Common myeloid progenitor, CD34-positive (primary cell): ENCODE measurements around the gene ARRB2.

Experiments used
- CTCF ChIA-PET: fragments of 350-600 bp; sonication (Branson Sonifier 250); formaldehyde crosslinking; loops from one replicate; lab custom pipeline; 2021; ENCODE audit warnings: antibody characterized with exemption; lab: Charles Lee
- POLR2A ChIA-PET: fragments of 350-600 bp; sonication (Branson Sonifier 250); formaldehyde crosslinking; loops from one replicate; lab custom pipeline; 2021; ENCODE audit warnings: antibody characterized with exemption; lab: Charles Lee
- DNase-seq, 3 donors: peaks; one replicate each; pipeline versions ENCODE4 v3.0.0 to v3.0.0-alpha.2; 2013
- H3K27ac ChIP-seq, 2 experiments: 1 replicate in 1 of 2; 2 replicates in 1 of 2; pipeline ENCODE4 v1.7.0; 2013; ENCODE audit warnings: inconsistent platforms in 2 of 2, low read length in 2 of 2, mild to moderate bottlenecking in 2 of 2, low read depth in 1 of 2, moderate library complexity in 1 of 2; ENCODE audit not compliant: severe bottlenecking in 2 of 2, insufficient read depth in 1 of 2, poor library complexity in 1 of 2
- H3K27me3 ChIP-seq, 5 experiments: replicated peaks in 2 of 5; 1 replicate in 3 of 5; 2 replicates in 2 of 5; pipeline versions ENCODE4 v1.6.1 to v1.7.0; 2013; ENCODE audit warnings: low read length in 4 of 5, mild to moderate bottlenecking in 2 of 5, moderate library complexity in 2 of 5, inconsistent platforms in 1 of 5; ENCODE audit not compliant: insufficient read depth in 5 of 5, control insufficient read depth in 4 of 5
- H3K36me3 ChIP-seq, 4 experiments: 1 replicate in 2 of 4; 2 replicates in 2 of 4; pipeline versions ENCODE4 v1.6.1 to v1.7.0; 2013; ENCODE audit warnings: low read length in 3 of 4, control low read depth in 1 of 4, mild to moderate bottlenecking in 1 of 4; ENCODE audit not compliant: control insufficient read depth in 4 of 4, insufficient read depth in 4 of 4
- H3K4me1 ChIP-seq, 4 experiments: 1 replicate in 3 of 4; 2 replicates in 1 of 4; pipeline versions ENCODE4 v1.6.1 to v1.7.1; 2013; ENCODE audit warnings: low read length in 3 of 4, mild to moderate bottlenecking in 3 of 4, control low read depth in 1 of 4, inconsistent platforms in 1 of 4, moderate library complexity in 1 of 4; ENCODE audit not compliant: control insufficient read depth in 4 of 4, insufficient read depth in 4 of 4; ENCODE audit errors: control extremely low read depth in 1 of 4
- H3K4me3 ChIP-seq, 7 experiments: 1 replicate in 4 of 7; 2 replicates in 3 of 7; pipeline versions ENCODE4 v1.5.1 to v1.7.0; 2013; ENCODE audit warnings: mild to moderate bottlenecking in 7 of 7, low read length in 6 of 7, moderate library complexity in 6 of 7, inconsistent platforms in 2 of 7, low read depth in 2 of 7, control low read depth in 1 of 7; ENCODE audit not compliant: insufficient read depth in 4 of 7, control insufficient read depth in 1 of 7; ENCODE audit errors: extremely low read depth in 1 of 7
- H3K9me3 ChIP-seq, 5 experiments: 1 replicate in 4 of 5; 2 replicates in 1 of 5; pipeline versions ENCODE4 v1.6.1 to v1.7.1; 2013; ENCODE audit warnings: low read length in 4 of 5, mild to moderate bottlenecking in 2 of 5, inconsistent platforms in 1 of 5, low read depth in 1 of 5, moderate library complexity in 1 of 5; ENCODE audit not compliant: control insufficient read depth in 4 of 5, insufficient read depth in 2 of 5; ENCODE audit errors: control extremely low read depth in 1 of 5
- WGBS: methylation state at CpG from one replicate; pipeline ENCODE4 v1.1.5; 2013; ENCODE audit not compliant: insufficient coverage; 5-methylcytosine and 5-hydroxymethylcytosine counted together

The ARRB2 gene

GRCh38 chr17:4721203-4722135, 11.0 kb downstream of the ARRB2 start:
- WGBS = 86% methylated on average over 18 of the region's 20 CpGs
- Histone ChIP-seq H3K4me3 (no peak overlapping the region), H3K36me3 (peaks cover 4 to 54% (median 40%) of the 10 kb centered on the region in 4 experiments), H3K9me3 (no peaks in the 10 kb centered on the region), H3K27ac (no peak overlapping the region), H3K4me1 (peaks cover 0 to 20% (median 4%) of the 10 kb centered on the region in 4 experiments), H3K27me3 (no peaks in the 10 kb centered on the region)
- no peak for DNase-seq
- ChIA-PET CTCF (interaction anchor here (0.8 to 2.2 kb wide), 2 partner anchors 11 to 65 kb away, joined by 3 to 6 read pairs; no protein-coding TSS in a partner anchor), POLR2A (no interaction called here)

- WGBS = 97% methylated on average over 10 of the region's 16 CpGs
- Histone ChIP-seq H3K27ac (no peak overlapping the region), H3K36me3 (peaks cover 4 to 41% (median 30%) of the 10 kb centered on the region in 4 experiments), H3K27me3 (no peaks in the 10 kb centered on the region), H3K4me1 (peaks cover 0 to 7% (median 5%) of the 10 kb centered on the region in 4 experiments), H3K4me3 (no peak overlapping the region), H3K9me3 (no peaks in the 10 kb centered on the region)
- ChIA-PET POLR2A (no interaction called here), CTCF (interaction anchor here (1.0 to 2.2 kb wide), 2 partner anchors 9 to 10 kb away, joined by 4 to 6 read pairs; no protein-coding TSS in a partner anchor)
- no peak for DNase-seq
These were observed 12.3 kb downstream of the ARRB2 start for GRCh38 chr17:4722678-4723240.

- ChIA-PET POLR2A (interaction anchor here (0.6 to 0.9 kb wide), 2 partner anchors 13 to 71 kb away, joined by 5 read pairs; partner anchors contain the start of gene PSMB6), CTCF (interaction anchor here (0.6 to 2.6 kb wide), 5 partner anchors 9 to 157 kb away, joined by 3 to 9 read pairs (median 4); no protein-coding TSS in a partner anchor)
- peaks cover 1 to 23% (median 17%) of the 10 kb centered on the region in 4 experiments for H3K36me3 ChIP-seq
- H3K4me1 ChIP-seq = peaks cover 0 to 5% (median 4%) of the 10 kb centered on the region in 4 experiments
- DNase-seq = no peak
- no peak overlapping the region for H3K27ac ChIP-seq
- WGBS = 92% methylated on average over 4 of the region's 5 CpGs
- H3K4me3 ChIP-seq = no peak overlapping the region
- no peaks in the 10 kb centered on the region for H3K9me3 ChIP-seq
- H3K27me3 ChIP-seq = no peaks in the 10 kb centered on the region
These were observed 14.2 kb downstream of the ARRB2 start for GRCh38 chr17:4724650-4725049.

- no peak overlapping the region for H3K27ac ChIP-seq
- no peaks in the 10 kb centered on the region for H3K9me3 ChIP-seq
- no peaks in the 10 kb centered on the region for H3K27me3 ChIP-seq
- CTCF ChIA-PET = interaction anchor here (0.9 to 2.6 kb wide), 6 partner anchors 10 to 157 kb away, joined by 3 to 9 read pairs (median 4); partner anchors contain the start of gene PELP1
- WGBS = 97% methylated on average over 6 of the region's 9 CpGs
- POLR2A ChIA-PET = interaction anchor here (0.6 kb wide), 1 partner anchor 563 kb away, joined by 6 read pairs; no protein-coding TSS in a partner anchor
- H3K4me1 ChIP-seq = peaks cover 4 to 9% (median 9%) of the 10 kb centered on the region in 4 experiments
- no peak for DNase-seq
- peaks cover 0 to 12% (median 8%) of the 10 kb centered on the region in 4 experiments for H3K36me3 ChIP-seq
- H3K4me3 ChIP-seq = no peak overlapping the region
These were observed 15.3 kb downstream of the ARRB2 start for GRCh38 chr17:4725646-4726310.

- DNase-seq = no peak
- ChIA-PET CTCF (no interaction called here), POLR2A (no interaction called here)
- WGBS = no CpG with 5 or more reads among the region's 3 CpGs
- Histone ChIP-seq H3K27me3 (no peaks in the 10 kb centered on the region), H3K4me1 (peaks cover 4 to 30% (median 23%) of the 10 kb centered on the region in 4 experiments), H3K4me3 (no peak overlapping the region), H3K9me3 (no peaks in the 10 kb centered on the region), H3K36me3 (no peaks in the 10 kb centered on the region), H3K27ac (no peak overlapping the region)
These were observed 17.7 kb downstream of the ARRB2 start for GRCh38 chr17:4728124-4728523.

GRCh38 chr17:4733073-4733531, 22.7 kb downstream of the ARRB2 start:
- Histone ChIP-seq H3K9me3 (no peaks in the 10 kb centered on the region), H3K27me3 (peaks cover 0 to 18% (median 2%) of the 10 kb centered on the region in 5 experiments), H3K27ac (no peak overlapping the region), H3K4me3 (peak overlapping the region in 2 of 7 experiments; percentile 55 to 57), H3K36me3 (no peaks in the 10 kb centered on the region), H3K4me1 (peaks cover 8 to 39% (median 28%) of the 10 kb centered on the region in 4 experiments)
- ChIA-PET POLR2A (interaction anchor here (0.7 kb wide), 1 partner anchor 15 kb away, joined by 4 read pairs; no protein-coding TSS in a partner anchor), CTCF (interaction anchor here (1.0 to 2.5 kb wide), 10 partner anchors 8 to 158 kb away, joined by 3 to 21 read pairs (median 6); partner anchors contain the start of gene ARRB2)
- peak; percentile 85 to 95 (median 95) for DNase-seq
- WGBS = 60% methylated on average over 5 of the region's 6 CpGs
